Amniotic stem cell (primary cell): Measurements from ENCODE around the gene SFT2D1.

Source experiments
- DNase-seq: peaks from one replicate; lab custom pipeline; 2025; lab: John Stamatoyannopoulos, UW

Gene SFT2D1

GRCh38 chr6:166277892-166278578 lies 64.3 kb downstream of the SFT2D1 start:
- no peak for DNase-seq

- no peak for DNase-seq
These were observed 65.3 kb downstream of the SFT2D1 start for GRCh38 chr6:166277018-166277417.

GRCh38 chr6:166275714-166276166 lies 66.6 kb downstream of the SFT2D1 start:
- DNase-seq, result peak; percentile 8

GRCh38 chr6:166274739-166275370 lies 67.5 kb downstream of the SFT2D1 start:
- DNase-seq, result no peak

- DNase-seq, result no peak
These were observed 68.2 kb downstream of the SFT2D1 start for GRCh38 chr6:166274163-166274562.

GRCh38 chr6:166271376-166271765 lies 71.0 kb downstream of the SFT2D1 start:
- no peak for DNase-seq

GRCh38 chr6:166270706-166271375 lies 71.5 kb downstream of the SFT2D1 start:
- DNase-seq, result no peak
